ENCODE measurements around the gene LGALS9.

DNA sequence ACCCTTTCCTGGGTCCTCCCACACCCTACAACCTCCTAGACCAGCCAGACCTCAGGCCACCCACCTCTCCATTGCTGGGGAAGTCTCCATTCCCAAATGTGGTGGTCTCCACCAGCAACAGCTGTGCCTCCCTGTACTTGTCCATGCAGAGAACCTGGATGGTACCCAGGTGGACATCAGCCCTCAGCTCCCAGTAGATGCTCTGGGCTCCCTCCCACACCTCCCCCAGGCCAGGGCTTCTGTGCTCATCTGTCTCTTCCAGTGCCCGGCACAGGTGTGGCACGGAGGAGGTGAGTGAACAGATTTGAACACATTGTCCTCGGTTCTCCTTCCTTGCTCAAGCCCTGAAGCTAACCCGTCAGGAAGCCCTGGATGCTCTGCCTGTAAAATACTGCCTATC, 34.6 kb downstream of the LGALS9 start:
- TF ChIP-seq, protein P1, sequence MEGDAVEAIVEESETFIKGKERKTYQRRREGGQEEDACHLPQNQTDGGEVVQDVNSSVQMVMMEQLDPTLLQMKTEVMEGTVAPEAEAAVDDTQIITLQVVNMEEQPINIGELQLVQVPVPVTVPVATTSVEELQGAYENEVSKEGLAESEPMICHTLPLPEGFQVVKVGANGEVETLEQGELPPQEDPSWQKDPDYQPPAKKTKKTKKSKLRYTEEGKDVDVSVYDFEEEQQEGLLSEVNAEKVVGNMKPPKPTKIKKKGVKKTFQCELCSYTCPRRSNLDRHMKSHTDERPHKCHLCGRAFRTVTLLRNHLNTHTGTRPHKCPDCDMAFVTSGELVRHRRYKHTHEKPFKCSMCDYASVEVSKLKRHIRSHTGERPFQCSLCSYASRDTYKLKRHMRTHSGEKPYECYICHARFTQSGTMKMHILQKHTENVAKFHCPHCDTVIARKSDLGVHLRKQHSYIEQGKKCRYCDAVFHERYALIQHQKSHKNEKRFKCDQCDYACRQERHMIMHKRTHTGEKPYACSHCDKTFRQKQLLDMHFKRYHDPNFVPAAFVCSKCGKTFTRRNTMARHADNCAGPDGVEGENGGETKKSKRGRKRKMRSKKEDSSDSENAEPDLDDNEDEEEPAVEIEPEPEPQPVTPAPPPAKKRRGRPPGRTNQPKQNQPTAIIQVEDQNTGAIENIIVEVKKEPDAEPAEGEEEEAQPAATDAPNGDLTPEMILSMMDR (IDR thresholded peaks at IDR 0.05; ENCODE audit: borderline replicate concordance, extremely low read depth, low read length, poor library complexity, severe bottlenecking), result no peak
- no peak for TF ChIP-seq EZH2 (IDR thresholded peaks at IDR 0.05; ENCODE audit: borderline replicate concordance, low read depth, low read length, severe bottlenecking)
